ENCODE results near the gene LZTS2. TPM values are rescaled to one million over a fixed set of nuclear protein-coding genes. Genes with fewer than 3 reads are reported as not detected.

Gene LZTS2
- total and polyA plus RNA-seq, 2 of the 8 experiments (the other 6 are each of a cell fraction or from before 2014, with no cell fraction given), result 75.7 to 99.5 TPM

- TF ChIP-seq CHD7 (IDR thresholded peaks at IDR 0.05; ENCODE audit: insufficient replicate concordance, low read length), result no peak
- no peak for TF ChIP-seq CBX8 (IDR thresholded peaks at IDR 0.05; ENCODE audit: borderline replicate concordance, low read depth, low read length)
- no peak for TF ChIP-seq KDM5A (IDR thresholded peaks at IDR 0.05; ENCODE audit: low read length)
- TF ChIP-seq SAP30 (IDR thresholded peaks at IDR 0.05; ENCODE audit: insufficient read depth, insufficient replicate concordance, low read length), result no peak
- TF ChIP-seq HDAC6 (IDR thresholded peaks at IDR 0.05; ENCODE audit: low read depth, low read length), result no peak
- no peak for TF ChIP-seq NANOG (IDR thresholded peaks at IDR 0.05; ENCODE audit: insufficient read depth, low read depth, low read length, poor library complexity, severe bottlenecking)
- TF ChIP-seq HDAC2 (IDR thresholded peaks at IDR 0.05; ENCODE audit: borderline replicate concordance in 1 of 2, low read depth in 2 of 2, low read length in 2 of 2), result peak in 1 of 2 experiments; percentile 18; a peak in 1 of 4 replicates
- TF ChIP-seq RBBP5 (IDR thresholded peaks at IDR 0.05; ENCODE audit: borderline replicate concordance, low read depth, low read length), result no peak
Measured at GRCh38 chr10:101018600-101019439, 19.2 kb downstream of the LZTS2 start (continued).
